Vagina (tissue), 2 donors: Measurements from ENCODE around the gene SVIL.

Experiments used
- POLR2A ChIP-seq, 2 donors: fragments of 450-650 bp; IDR thresholded peaks; one replicate each; pipeline ENCODE4 v1.6.1; 2017; ENCODE audit warnings: antibody characterized with exemption in 2 of 2, mild to moderate bottlenecking in 2 of 2, moderate library complexity in 2 of 2
- POLR2AphosphoS5 ChIP-seq, 2 donors: sonication (generic); formaldehyde crosslinking; IDR thresholded peaks; one replicate each; pipeline ENCODE4 v1.9.0; 2017; ENCODE audit warnings: antibody characterized with exemption in 2 of 2, mild to moderate bottlenecking in 2 of 2, low read depth in 1 of 2; ENCODE audit not compliant: insufficient read depth in 1 of 2
- TF ChIP-seq, protein P1 (sequence below), 3 experiments: fragments of 450-650 bp in 2 of 3; fragments of 200-600 bp in 1 of 3; sonication (generic) in 1 of 3; IDR thresholded peaks; one replicate each; pipeline ENCODE4 v1.5.1; 2017 to 2019; ENCODE audit warnings: antibody characterized with exemption in 3 of 3, mild to moderate bottlenecking in 2 of 3, moderate library complexity in 2 of 3

DNA sequence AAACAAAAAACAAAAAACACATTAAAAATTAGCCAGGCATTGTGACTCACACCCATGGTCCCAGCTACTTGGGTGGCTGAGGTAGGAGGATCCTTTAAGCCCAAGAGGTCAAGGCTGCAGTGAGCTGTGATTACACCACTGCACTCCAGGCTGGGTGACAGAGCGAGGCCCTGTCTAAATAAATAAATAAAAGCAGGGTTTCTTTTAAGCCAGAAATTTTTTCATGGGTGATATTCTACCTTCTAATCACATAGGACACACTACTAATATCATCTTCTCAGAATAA, 14.2 kb upstream of the SVIL start:
- TF ChIP-seq, protein P1, sequence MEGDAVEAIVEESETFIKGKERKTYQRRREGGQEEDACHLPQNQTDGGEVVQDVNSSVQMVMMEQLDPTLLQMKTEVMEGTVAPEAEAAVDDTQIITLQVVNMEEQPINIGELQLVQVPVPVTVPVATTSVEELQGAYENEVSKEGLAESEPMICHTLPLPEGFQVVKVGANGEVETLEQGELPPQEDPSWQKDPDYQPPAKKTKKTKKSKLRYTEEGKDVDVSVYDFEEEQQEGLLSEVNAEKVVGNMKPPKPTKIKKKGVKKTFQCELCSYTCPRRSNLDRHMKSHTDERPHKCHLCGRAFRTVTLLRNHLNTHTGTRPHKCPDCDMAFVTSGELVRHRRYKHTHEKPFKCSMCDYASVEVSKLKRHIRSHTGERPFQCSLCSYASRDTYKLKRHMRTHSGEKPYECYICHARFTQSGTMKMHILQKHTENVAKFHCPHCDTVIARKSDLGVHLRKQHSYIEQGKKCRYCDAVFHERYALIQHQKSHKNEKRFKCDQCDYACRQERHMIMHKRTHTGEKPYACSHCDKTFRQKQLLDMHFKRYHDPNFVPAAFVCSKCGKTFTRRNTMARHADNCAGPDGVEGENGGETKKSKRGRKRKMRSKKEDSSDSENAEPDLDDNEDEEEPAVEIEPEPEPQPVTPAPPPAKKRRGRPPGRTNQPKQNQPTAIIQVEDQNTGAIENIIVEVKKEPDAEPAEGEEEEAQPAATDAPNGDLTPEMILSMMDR (IDR thresholded peaks at IDR 0.05), result no peak
- TF ChIP-seq POLR2AphosphoS5 (IDR thresholded peaks at IDR 0.05; ENCODE audit: insufficient read depth in 1 of 2, low read depth in 1 of 2) (no peak), POLR2A (IDR thresholded peaks at IDR 0.05) (no peak)
